GM19239 (cell line): ENCODE measurements around the gene FADS3.

ENCODE experiments used
- DNase-seq: peaks from one replicate; pipeline ENCODE4 v3.0.0; 2011; ENCODE audit warnings: low spot score; ENCODE audit not compliant: insufficient read length
- FAIRE-seq: peaks from 2 replicates; lab custom pipeline; 2011; peaks lifted over from hg19 to GRCh38; lab: Jason Lieb, UNC

FADS3 gene

GRCh38 chr11:61842528-61842820 lies 48.9 kb downstream of the FADS3 start:
- FAIRE-seq: no peak
- DNase-seq: no peak

- no peak for FAIRE-seq
- no peak for DNase-seq
Observed at GRCh38 chr11:61841636-61842527, 49.5 kb downstream of the FADS3 start.

- DNase-seq (no peak), FAIRE-seq (no peak)
Observed at GRCh38 chr11:61840371-61840770, 51.0 kb downstream of the FADS3 start.

GRCh38 chr11:61839742-61840141 lies 51.6 kb downstream of the FADS3 start:
- no peak for DNase-seq
- no peak for FAIRE-seq

- no peak for FAIRE-seq
- DNase-seq: no peak
Observed at GRCh38 chr11:61838921-61839320, 52.4 kb downstream of the FADS3 start.

- no peak for FAIRE-seq
Observed at GRCh38 chr11:61838501-61838900, 52.8 kb downstream of the FADS3 start.

GRCh38 chr11:61837411-61838005 lies 53.8 kb downstream of the FADS3 start:
- FAIRE-seq: no peak

More at GRCh38 chr11:61838501-61838900, 52.8 kb downstream of the FADS3 start:
- no peak for DNase-seq

GRCh38 chr11:61836193-61836592 lies 55.2 kb downstream of the FADS3 start:
- no peak for FAIRE-seq
- DNase-seq: no peak

More at GRCh38 chr11:61837411-61838005, 53.8 kb downstream of the FADS3 start:
- DNase-seq: no peak

- FAIRE-seq (peak; percentile 87), DNase-seq (peak; percentile 80)
Observed at GRCh38 chr11:61834278-61835048, 56.9 kb downstream of the FADS3 start.

GRCh38 chr11:61833926-61834277 lies 57.4 kb downstream of the FADS3 start:
- FAIRE-seq: no peak
- no peak for DNase-seq

GRCh38 chr11:61833471-61833870 lies 57.9 kb downstream of the FADS3 start:
- DNase-seq: no peak
- FAIRE-seq: no peak

GRCh38 chr11:61832754-61833153 lies 58.6 kb downstream of the FADS3 start:
- no peak for FAIRE-seq
- DNase-seq: no peak

- FAIRE-seq (no peak), DNase-seq (no peak)
Observed at GRCh38 chr11:61832207-61832606, 59.1 kb downstream of the FADS3 start.

- DNase-seq (no peak), FAIRE-seq (peak; percentile 81)
Observed at GRCh38 chr11:61830237-61831105, 60.9 kb downstream of the FADS3 start.

GRCh38 chr11:61829806-61830205 lies 61.5 kb downstream of the FADS3 start:
- FAIRE-seq: no peak
- no peak for DNase-seq

- DNase-seq: no peak
Observed at GRCh38 chr11:61828629-61829407, 62.5 kb downstream of the FADS3 start.

GRCh38 chr11:61828379-61828628 lies 63.0 kb downstream of the FADS3 start:
- DNase-seq (no peak), FAIRE-seq (no peak)

More at GRCh38 chr11:61828629-61829407, 62.5 kb downstream of the FADS3 start:
- peak; percentile 49 for FAIRE-seq

- DNase-seq (peak; percentile 71), FAIRE-seq (peak; percentile 90)
Observed at GRCh38 chr11:61827571-61828378, 63.6 kb downstream of the FADS3 start, which contains the start of gene FADS2. Gene FADS2 (plus strand): TSS chr11:61828300. CDS start chr11:61828391, 91 bp downstream.
